IPS-20b (cell line): ENCODE measurements around the gene HES5.

Experiments used
- H3K27ac ChIP-seq: one replicate; pipeline ENCODE4 v1.5.1; 2013; ENCODE audit warnings: low read length
- H3K27me3 ChIP-seq: 2 replicates; pipeline ENCODE4 v1.6.1; 2013; ENCODE audit warnings: mild to moderate bottlenecking, low read length, inconsistent platforms; ENCODE audit not compliant: insufficient read depth
- H3K36me3 ChIP-seq: 2 replicates; pipeline ENCODE4 v1.6.1; 2013; ENCODE audit warnings: low read depth, mild to moderate bottlenecking, inconsistent platforms, low read length, moderate library complexity; ENCODE audit not compliant: insufficient read depth
- H3K4me1 ChIP-seq: 2 replicates; pipeline ENCODE4 v1.6.1; 2013; ENCODE audit warnings: mild to moderate bottlenecking, control low read depth, inconsistent platforms, low read length, moderate library complexity; ENCODE audit not compliant: insufficient read depth
- H3K4me3 ChIP-seq: 2 replicates; pipeline ENCODE4 v1.5.1; 2013; ENCODE audit warnings: mild to moderate bottlenecking, low read length, inconsistent platforms
- H3K9ac ChIP-seq: 2 replicates; pipeline ENCODE4 v1.6.1; 2013; ENCODE audit warnings: low read depth, mild to moderate bottlenecking, inconsistent platforms, low read length, moderate library complexity
- H3K9me3 ChIP-seq: 2 replicates; pipeline ENCODE4 v1.6.1; 2013; ENCODE audit warnings: mild to moderate bottlenecking, low read depth, low read length, inconsistent platforms; ENCODE audit not compliant: insufficient read depth

HES5 gene

GRCh38 chr1:2486041-2486440, 44.0 kb downstream of the HES5 start:
- Histone ChIP-seq H3K36me3 (no peaks in the 10 kb centered on the region), H3K4me3 (no peak overlapping the region), H3K27ac (no peak overlapping the region), H3K4me1 (no peaks in the 10 kb centered on the region), H3K27me3 (no peaks in the 10 kb centered on the region), H3K9ac (no peak overlapping the region), H3K9me3 (no peaks in the 10 kb centered on the region)

DNA sequence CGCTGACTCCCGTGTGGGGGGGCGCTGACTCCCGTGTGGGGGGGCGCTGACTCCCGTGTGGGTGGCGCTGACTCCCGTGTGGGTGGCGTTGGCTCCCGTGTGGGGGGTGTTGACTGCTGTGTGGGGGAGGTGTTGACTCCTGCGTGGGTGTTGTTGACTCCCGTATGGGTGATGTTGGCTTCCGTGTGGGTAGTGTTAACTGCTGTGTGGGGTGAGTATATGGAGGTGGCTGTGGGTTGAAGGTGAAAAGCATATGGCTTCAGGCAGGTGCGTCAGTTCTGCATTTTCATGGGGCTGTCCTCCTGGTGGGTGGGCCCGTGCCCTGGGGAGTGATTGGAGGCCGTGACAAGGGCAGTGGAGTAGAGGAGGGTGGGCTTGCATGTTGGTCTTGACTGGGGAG, 46.1 kb downstream of the HES5 start:
- H3K27me3 ChIP-seq = no peaks in the 10 kb centered on the region
- H3K9me3 ChIP-seq = no peaks in the 10 kb centered on the region
- no peak overlapping the region for H3K9ac ChIP-seq
- no peaks in the 10 kb centered on the region for H3K36me3 ChIP-seq
- H3K27ac ChIP-seq = no peak overlapping the region
- H3K4me3 ChIP-seq = no peak overlapping the region
- H3K4me1 ChIP-seq = no peaks in the 10 kb centered on the region

GRCh38 chr1:2483026-2483425, 47.0 kb downstream of the HES5 start:
- Histone ChIP-seq H3K36me3 (no peaks in the 10 kb centered on the region), H3K4me1 (no peaks in the 10 kb centered on the region), H3K9ac (no peak overlapping the region), H3K9me3 (no peaks in the 10 kb centered on the region), H3K27ac (no peak overlapping the region), H3K27me3 (no peaks in the 10 kb centered on the region), H3K4me3 (no peak overlapping the region)

DNA sequence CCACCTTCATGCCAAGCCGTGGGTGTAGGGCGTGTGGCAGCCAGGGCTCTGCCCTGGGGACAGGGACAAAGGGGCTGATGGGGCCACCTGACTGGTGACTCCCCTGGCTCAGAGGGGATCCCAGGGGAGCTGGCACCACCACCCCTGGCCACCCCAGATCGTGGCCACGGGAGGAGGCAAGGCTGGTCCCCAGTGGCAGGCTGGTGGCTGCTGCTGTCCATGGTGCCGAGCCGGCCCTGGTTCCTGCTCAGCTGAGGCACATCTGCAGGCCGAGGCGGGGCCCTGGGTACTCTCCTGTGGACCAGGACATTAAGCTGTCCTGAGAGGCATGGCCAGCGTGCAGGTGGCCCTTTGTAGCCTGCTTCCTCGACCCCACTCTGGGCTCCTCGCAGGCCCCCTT, 47.5 kb downstream of the HES5 start:
- no peak overlapping the region for H3K27ac ChIP-seq

GRCh38 chr1:2481885-2482284, 48.2 kb downstream of the HES5 start:
- H3K9ac ChIP-seq = no peak overlapping the region
- H3K27ac ChIP-seq = no peak overlapping the region
- H3K4me3 ChIP-seq = no peak overlapping the region

More for the DNA sequence above, 47.5 kb downstream of the HES5 start:
- H3K9me3 ChIP-seq = no peaks in the 10 kb centered on the region
- no peaks in the 10 kb centered on the region for H3K27me3 ChIP-seq
- no peaks in the 10 kb centered on the region for H3K36me3 ChIP-seq
- no peaks in the 10 kb centered on the region for H3K4me1 ChIP-seq
- no peak overlapping the region for H3K9ac ChIP-seq
- H3K4me3 ChIP-seq = no peak overlapping the region

DNA sequence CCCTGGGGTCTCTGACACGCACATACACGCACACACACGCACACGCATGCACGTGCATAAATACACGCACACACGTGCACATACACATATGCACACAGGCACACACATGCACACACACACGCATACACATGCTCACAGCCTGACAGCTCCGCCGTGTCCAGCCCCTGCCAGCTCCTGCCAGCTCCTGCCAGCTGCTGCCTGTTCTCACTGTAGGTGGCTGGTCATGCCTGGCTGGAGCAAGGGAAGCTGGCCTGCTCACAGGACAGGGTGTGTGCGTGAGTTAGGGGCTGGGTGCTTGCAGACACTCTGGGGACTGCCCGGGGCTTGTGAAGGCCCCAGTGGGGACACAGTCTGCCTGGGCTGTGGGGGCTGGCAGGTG, 49.1 kb downstream of the HES5 start:
- Histone ChIP-seq H3K27me3 (no peaks in the 10 kb centered on the region), H3K4me1 (no peaks in the 10 kb centered on the region), H3K36me3 (no peaks in the 10 kb centered on the region), H3K9me3 (no peaks in the 10 kb centered on the region), H3K9ac (no peak overlapping the region), H3K27ac (no peak overlapping the region), H3K4me3 (no peak overlapping the region)

More at GRCh38 chr1:2481885-2482284, 48.2 kb downstream of the HES5 start:
- H3K4me1 ChIP-seq = no peaks in the 10 kb centered on the region
- H3K9me3 ChIP-seq = no peaks in the 10 kb centered on the region
- no peaks in the 10 kb centered on the region for H3K36me3 ChIP-seq
- H3K27me3 ChIP-seq = no peaks in the 10 kb centered on the region

- Histone ChIP-seq H3K27ac (no peak overlapping the region), H3K4me3 (no peak overlapping the region), H3K4me1 (no peaks in the 10 kb centered on the region), H3K9ac (no peak overlapping the region), H3K27me3 (no peaks in the 10 kb centered on the region), H3K36me3 (no peaks in the 10 kb centered on the region), H3K9me3 (no peaks in the 10 kb centered on the region)
Measured at GRCh38 chr1:2480236-2480985, 49.7 kb downstream of the HES5 start.

GRCh38 chr1:2479618-2480017, 50.4 kb downstream of the HES5 start:
- Histone ChIP-seq H3K27me3 (no peaks in the 10 kb centered on the region), H3K27ac (no peak overlapping the region), H3K36me3 (no peaks in the 10 kb centered on the region), H3K4me1 (no peaks in the 10 kb centered on the region), H3K9me3 (no peaks in the 10 kb centered on the region), H3K4me3 (no peak overlapping the region), H3K9ac (no peak overlapping the region)

DNA sequence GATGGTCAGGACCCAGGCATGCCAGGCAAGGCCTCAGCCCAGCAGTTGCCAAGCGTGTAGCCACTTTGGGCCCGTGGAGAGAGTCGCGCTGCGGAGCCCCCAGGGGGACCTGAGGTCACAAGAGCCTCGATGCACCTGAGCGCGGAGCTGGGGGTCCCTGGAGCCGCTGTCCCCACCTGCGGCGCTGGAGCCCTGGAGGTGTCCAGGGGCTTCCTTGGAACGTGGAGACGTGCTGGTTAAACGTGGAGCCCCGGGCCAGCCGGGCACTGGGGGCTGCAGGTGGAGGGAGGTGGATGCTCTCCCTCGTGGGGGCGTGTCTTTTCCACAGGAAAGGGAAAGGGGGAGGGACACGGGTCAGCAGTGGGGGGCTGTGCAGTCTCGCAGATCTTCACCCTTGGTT, 50.9 kb downstream of the HES5 start:
- no peak overlapping the region for H3K4me3 ChIP-seq
- H3K36me3 ChIP-seq = no peaks in the 10 kb centered on the region
- no peak overlapping the region for H3K9ac ChIP-seq
- H3K9me3 ChIP-seq = no peaks in the 10 kb centered on the region
- H3K4me1 ChIP-seq = no peaks in the 10 kb centered on the region
- no peaks in the 10 kb centered on the region for H3K27me3 ChIP-seq
- H3K27ac ChIP-seq = no peak overlapping the region
